H1 (cell line): ENCODE measurements around the gene DOK6. TPM values are rescaled to one million over a fixed set of nuclear protein-coding genes. Genes with fewer than 3 reads are reported as not detected.

ENCODE experiments used
- CTCF ChIA-PET: fragments of 300-600 bp; sonication (Branson Sonifier 250); formaldehyde crosslinking; loops from one replicate; lab custom pipeline; 2021; ENCODE audit not compliant: partially characterized antibody; lab: Charles Lee
- POLR2A ChIA-PET: fragments of 300-600 bp; sonication (Branson Sonifier 250); formaldehyde crosslinking; loops from one replicate; lab custom pipeline; 2021; ENCODE audit warnings: inconsistent platforms; ENCODE audit not compliant: partially characterized antibody; lab: Charles Lee
- DNase-seq, 2 experiments: peaks; one replicate each; pipeline versions ENCODE4 v3.0.0 to v3.0.0-alpha.2; 2010 to 2022; ENCODE audit warnings: low spot score in 2 of 2, low read depth in 1 of 2, mixed read lengths in 1 of 2
- FAIRE-seq: peaks from 2 replicates; lab custom pipeline; 2011; peaks lifted over from hg19 to GRCh38; lab: Jason Lieb, UNC
- H2AFZ ChIP-seq: 2 replicates; pipeline ENCODE4 v1.8.1; 2012; ENCODE audit warnings: low read length, inconsistent platforms
- H2AK5ac ChIP-seq: 2 replicates; pipeline ENCODE4 v1.6.1; 2013; ENCODE audit warnings: low read depth, low read length
- H2BK120ac ChIP-seq: replicated peaks from 2 replicates; pipeline ENCODE3; 2013; ENCODE audit warnings: low read depth, low read length, inconsistent platforms
- H2BK12ac ChIP-seq: 2 replicates; pipeline ENCODE4 v1.6.1; 2013; ENCODE audit warnings: low read depth, low read length
- H2BK15ac ChIP-seq: 2 replicates; pipeline ENCODE4 v1.6.1; 2013; ENCODE audit warnings: low read length
- H2BK20ac ChIP-seq: 2 replicates; pipeline ENCODE4 v1.6.1; 2013; ENCODE audit warnings: low read length
- H2BK5ac ChIP-seq: 2 replicates; pipeline ENCODE4 v1.6.1; 2013; ENCODE audit warnings: low read depth, low read length
- H3K14ac ChIP-seq: 2 replicates; pipeline ENCODE4 v1.6.1; 2013; ENCODE audit warnings: inconsistent platforms; ENCODE audit not compliant: insufficient read length
- H3K18ac ChIP-seq: 2 replicates; pipeline ENCODE4 v1.6.1; 2013; ENCODE audit warnings: low read length; ENCODE audit errors: extremely low read depth
- H3K23ac ChIP-seq: 2 replicates; pipeline ENCODE4 v1.6.1; 2013; ENCODE audit warnings: inconsistent platforms; ENCODE audit not compliant: insufficient read length
- H3K23me2 ChIP-seq: 2 replicates; pipeline ENCODE4 v1.6.1; 2013; ENCODE audit warnings: low read depth, low read length
- H3K27ac ChIP-seq: 2 replicates; pipeline ENCODE4 v1.6.1; 2011; ENCODE audit warnings: low read depth, low read length, inconsistent platforms
- H3K27me3 ChIP-seq, 4 experiments: replicated peaks in 1 of 4; 1 replicate in 1 of 4; 2 replicates in 3 of 4; pipeline versions ENCODE4 v1.6.1 to v1.8.1; 2011 to 2013; ENCODE audit warnings: low read length in 3 of 4, mild to moderate bottlenecking in 3 of 4, inconsistent platforms in 2 of 4, mixed read lengths in 2 of 4, moderate library complexity in 1 of 4; ENCODE audit not compliant: control insufficient read depth in 3 of 4, insufficient read depth in 3 of 4; ENCODE audit errors: extremely low read depth in 1 of 4
- H3K36me3 ChIP-seq, 4 experiments: 2 replicates each; pipeline versions ENCODE4 v1.6.1 to v1.8.1; 2011 to 2013; ENCODE audit warnings: mild to moderate bottlenecking in 4 of 4, low read length in 3 of 4, moderate library complexity in 2 of 4, control low read depth in 1 of 4, inconsistent platforms in 1 of 4; ENCODE audit not compliant: insufficient read depth in 4 of 4, control insufficient read depth in 2 of 4
- H3K4ac ChIP-seq: replicated peaks from 2 replicates; pipeline ENCODE3; 2013; ENCODE audit warnings: low read length, low read depth, mixed read lengths, inconsistent platforms; ENCODE audit not compliant: insufficient read length
- H3K4me1 ChIP-seq, 4 experiments: replicated peaks in 1 of 4; 1 replicate in 1 of 4; 2 replicates in 3 of 4; pipeline versions ENCODE4 v1.6.1 to v1.8.1; 2011 to 2013; ENCODE audit warnings: low read length in 3 of 4, inconsistent platforms in 2 of 4, mixed read lengths in 1 of 4; ENCODE audit not compliant: insufficient read depth in 4 of 4, control insufficient read depth in 3 of 4
- H3K4me2 ChIP-seq, 2 experiments: 2 replicates each; pipeline versions ENCODE4 v1.6.1 to v1.8.1; 2011 to 2013; ENCODE audit warnings: low read depth in 2 of 2, low read length in 2 of 2, control low read depth in 1 of 2, inconsistent platforms in 1 of 2, mild to moderate bottlenecking in 1 of 2; ENCODE audit not compliant: insufficient read depth in 1 of 2
- H3K4me3 ChIP-seq, 4 experiments: fragments of 200-600, 300-600 bp in 1 of 4; sonication (generic), shearing (Covaris generic), sonication (Bioruptor Twin) in 1 of 4; 2 replicates each; pipeline versions ENCODE4 v1.5.1 to v1.8.1; 2011 to 2016; ENCODE audit warnings: low read length in 4 of 4, low read depth in 3 of 4, control low read depth in 2 of 4, inconsistent platforms in 2 of 4, mild to moderate bottlenecking in 2 of 4, mixed read lengths in 1 of 4, moderate library complexity in 1 of 4; ENCODE audit not compliant: insufficient read depth in 2 of 4; ENCODE audit errors: extremely low read depth in 1 of 4
- H3K56ac ChIP-seq: replicated peaks from 2 replicates; pipeline ENCODE3; 2013; ENCODE audit warnings: low read depth, mild to moderate bottlenecking, mixed read lengths, low read length, inconsistent platforms; ENCODE audit not compliant: insufficient read length
- H3K79me1 ChIP-seq: 2 replicates; pipeline ENCODE4 v1.6.1; 2013; ENCODE audit warnings: low read depth, low read length, control low read depth
- H3K79me2 ChIP-seq, 2 experiments: 2 replicates each; pipeline versions ENCODE4 v1.6.1 to v1.8.1; 2012 to 2013; ENCODE audit warnings: low read length in 2 of 2, mild to moderate bottlenecking in 2 of 2, inconsistent platforms in 1 of 2; ENCODE audit not compliant: insufficient read depth in 2 of 2, control insufficient read depth in 1 of 2
- H3K9ac ChIP-seq, 4 experiments: replicated peaks in 1 of 4; 1 replicate in 1 of 4; 2 replicates in 3 of 4; pipeline versions ENCODE4 v1.6.1 to v1.8.1; 2011 to 2013; ENCODE audit warnings: low read depth in 3 of 4, low read length in 3 of 4, control low read depth in 2 of 4, mild to moderate bottlenecking in 2 of 4, moderate library complexity in 2 of 4, inconsistent platforms in 1 of 4; ENCODE audit errors: extremely low read depth in 1 of 4
- H3K9me3 ChIP-seq, 2 experiments: 2 replicates each; pipeline versions ENCODE4 v1.6.1 to v1.8.1; 2012 to 2013; ENCODE audit warnings: mild to moderate bottlenecking in 2 of 2, moderate library complexity in 2 of 2, control low read depth in 1 of 2, inconsistent platforms in 1 of 2, low read depth in 1 of 2, low read length in 1 of 2, mixed read lengths in 1 of 2; ENCODE audit not compliant: insufficient read depth in 2 of 2
- H4K20me1 ChIP-seq, 2 experiments: replicated peaks in 1 of 2; 2 replicates each; pipeline versions ENCODE3 to v1.8.1; 2011 to 2013; ENCODE audit warnings: inconsistent platforms in 2 of 2, low read length in 2 of 2, mild to moderate bottlenecking in 1 of 2; ENCODE audit not compliant: insufficient read depth in 2 of 2, control insufficient read depth in 1 of 2
- H4K5ac ChIP-seq: 2 replicates; pipeline ENCODE4 v1.6.1; 2013; ENCODE audit warnings: low read length, low read depth, mixed read lengths, inconsistent platforms; ENCODE audit not compliant: insufficient read length
- H4K8ac ChIP-seq: 2 replicates; pipeline ENCODE4 v1.8.0; 2013; ENCODE audit warnings: mild to moderate bottlenecking, moderate library complexity, low read length, inconsistent platforms; ENCODE audit not compliant: insufficient read depth; ENCODE audit errors: extremely low read depth
- H4K91ac ChIP-seq: replicated peaks from 2 replicates; pipeline ENCODE3; 2013; ENCODE audit warnings: low read length, mixed read lengths, inconsistent platforms; ENCODE audit not compliant: insufficient read length
- ASH2L ChIP-seq: fragments of 200-600, 300-600 bp; sonication (generic); IDR thresholded peaks from one replicate; pipeline ENCODE4 v1.7.1; 2017; ENCODE audit warnings: low read length
- BCL11A ChIP-seq, 2 experiments: IDR thresholded peaks; one replicate each; pipeline ENCODE4 v1.6.1; 2011; ENCODE audit warnings: low read depth in 2 of 2, low read length in 2 of 2, mild to moderate bottlenecking in 2 of 2
- CBX8 ChIP-seq: fragments of 300-800, 300-1000 bp; sonication (generic); IDR thresholded peaks from 2 replicates; pipeline ENCODE4 v1.7.1; 2016; ENCODE audit warnings: low read depth, low read length, borderline replicate concordance
- CEBPB ChIP-seq: IDR thresholded peaks from 2 replicates; pipeline ENCODE4 v1.6.1; 2012; ENCODE audit warnings: low read depth, low read length
- EZH2 ChIP-seq: fragments of 200-600 bp; sonication (generic); IDR thresholded peaks from 2 replicates; pipeline ENCODE4 v1.7.1; 2012; ENCODE audit warnings: low read depth, mild to moderate bottlenecking, moderate library complexity, low read length, inconsistent platforms; ENCODE audit not compliant: severe bottlenecking
- FOSL1 ChIP-seq: IDR thresholded peaks from 2 replicates; pipeline ENCODE4 v1.6.1; 2011; ENCODE audit warnings: mild to moderate bottlenecking, low read depth, low read length, moderate library complexity; ENCODE audit not compliant: insufficient read depth
- GABPA ChIP-seq: IDR thresholded peaks from 2 replicates; pipeline ENCODE4 v1.6.1; 2011; ENCODE audit warnings: mild to moderate bottlenecking, low read length, moderate library complexity, borderline replicate concordance; ENCODE audit not compliant: insufficient read depth
- HDAC6 ChIP-seq: IDR thresholded peaks from one replicate; pipeline ENCODE4 v1.7.1; 2012; ENCODE audit warnings: low read depth, mild to moderate bottlenecking, inconsistent platforms, low read length, moderate library complexity
- MAFK ChIP-seq: IDR thresholded peaks from 2 replicates; pipeline ENCODE4 v1.6.1; 2012; ENCODE audit warnings: low read depth, mild to moderate bottlenecking, improper control_type of control experiment, low read length
- POLR2A ChIP-seq, 2 experiments: IDR thresholded peaks; 1 replicate in 1 of 2; 2 replicates in 1 of 2; pipeline ENCODE4 v1.6.1; 2011; ENCODE audit warnings: low read depth in 2 of 2, low read length in 2 of 2, mild to moderate bottlenecking in 2 of 2; ENCODE audit errors: control extremely low read depth in 1 of 2
- POLR2AphosphoS5 ChIP-seq: IDR thresholded peaks from 2 replicates; pipeline ENCODE4 v1.6.1; 2011; ENCODE audit warnings: low read depth, low read length
- SAP30 ChIP-seq: fragments of 300-600 bp; sonication (generic); IDR thresholded peaks from 2 replicates; pipeline ENCODE4 v1.7.1; 2012; ENCODE audit warnings: low read length, moderate library complexity, mild to moderate bottlenecking, inconsistent platforms; ENCODE audit not compliant: insufficient read depth, insufficient replicate concordance
- SIX5 ChIP-seq: IDR thresholded peaks from 2 replicates; pipeline ENCODE4 v1.6.1; 2011; ENCODE audit warnings: mild to moderate bottlenecking, low read depth, low read length
- TAF1 ChIP-seq: IDR thresholded peaks from 2 replicates; pipeline ENCODE4 v1.6.1; 2011; ENCODE audit warnings: mild to moderate bottlenecking, low read depth, low read length
- TEAD4 ChIP-seq: IDR thresholded peaks from 2 replicates; pipeline ENCODE4 v1.6.1; 2012; ENCODE audit warnings: low read depth, low read length, inconsistent platforms, mixed read lengths
- ZNF274 ChIP-seq: IDR thresholded peaks from 2 replicates; pipeline ENCODE4 v1.7.0; 2012; ENCODE audit warnings: low read length, borderline replicate concordance; ENCODE audit errors: extremely low read depth
- WGBS, 2 experiments: shearing (Covaris generic) in 1 of 2; methylation state at CpG; one replicate each; pipeline versions ENCODE4 v1.1.6 to v1.1.7; 2013 to 2015; ENCODE audit warnings: low lambda C conversion rate in 2 of 2, mixed read lengths in 2 of 2, inconsistent platforms in 1 of 2, low coverage in 1 of 2, missing lambda C conversion rate in 1 of 2; ENCODE audit not compliant: insufficient replicate concordance in 2 of 2, insufficient coverage in 1 of 2, insufficient read length in 1 of 2; ENCODE audit errors: extremely low coverage in 1 of 2, missing lambda C conversion rate in 1 of 2; 5-methylcytosine and 5-hydroxymethylcytosine counted together
- polyA plus RNA-seq, 7 experiments: library from polyadenylated mRNA; depleted of rRNA in 3 of 7; stranded (reverse) in 5 of 7; unstranded in 2 of 7; fragments of >200 nt in 5 of 7; fragments of 200-250 nt in 2 of 7; gene quantifications; 1 replicate in 5 of 7; 2 replicates in 1 of 7; 4 replicates in 1 of 7; pipeline versions ENCODE4 v1.2.1 to v1.2.3, GENCODE V29; 2011 to 2013; ENCODE audit warnings: missing spikeins in 2 of 7, mixed read lengths in 2 of 7
- total RNA-seq: library from RNA; stranded (reverse); fragmentation: NEBNext Ultra II Directional; extraction: Animal tissue kit (Norgen Biotek cat#: 25700); gene quantifications from 2 replicates; pipeline ENCODE4 v1.2.1, GENCODE V29; 2021

The DOK6 gene
- total and polyA plus RNA-seq, 2 of the 8 experiments (the other 6 are each of a cell fraction or from before 2014, with no cell fraction given): 0.33 to 0.50 TPM

DNA sequence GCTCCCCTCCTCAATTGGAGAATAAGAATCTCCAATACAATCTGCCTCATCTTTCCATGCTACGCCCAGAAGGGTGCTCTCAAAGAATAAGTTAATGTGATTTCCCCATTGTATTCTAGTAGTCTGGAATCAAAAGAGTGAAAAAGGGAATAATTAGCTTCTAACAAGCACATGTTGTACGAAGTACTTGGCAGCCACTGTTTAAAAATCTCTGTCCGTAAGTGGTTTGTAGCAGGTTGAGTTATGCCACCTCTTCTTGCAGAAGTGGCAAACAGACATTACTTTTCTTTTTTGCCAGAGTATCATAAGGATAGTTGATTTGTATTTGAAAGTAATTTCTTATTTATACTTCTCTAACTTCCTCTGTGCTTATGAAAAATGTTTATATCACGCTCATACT, 362.3 kb downstream of the DOK6 start:
- Histone ChIP-seq H2AK5ac (no peak overlapping the region), H2BK20ac (no peak overlapping the region), H3K4me2 (no peak overlapping the region), H2BK12ac (no peak overlapping the region), H4K8ac (no peak overlapping the region), H2BK120ac (no peak overlapping the region), H3K4me1 (peaks cover 0 to 7% (median 1%) of the 10 kb centered on the region in 4 experiments; a peak in 2 of 7 replicates), H3K27ac (no peak overlapping the region), H3K14ac (no peak overlapping the region), H4K5ac (no peak overlapping the region), H3K79me1 (no peaks in the 10 kb centered on the region), H2AFZ (no peak overlapping the region), H2BK5ac (no peak overlapping the region), H2BK15ac (no peak overlapping the region), H3K23ac (no peak overlapping the region), H3K18ac (no peak overlapping the region), H3K36me3 (no peaks in the 10 kb centered on the region), H3K56ac (no peak overlapping the region), H3K9me3 (no peaks in the 10 kb centered on the region), H3K27me3 (no peaks in the 10 kb centered on the region), H4K20me1 (no peaks in the 10 kb centered on the region), H3K4me3 (no peak overlapping the region), H3K23me2 (no peaks in the 10 kb centered on the region), H3K4ac (no peak overlapping the region), H3K9ac (no peak overlapping the region), H3K79me2 (no peaks in the 10 kb centered on the region), H4K91ac (no peak overlapping the region)
- 69% methylated on average over 4 of the region's 4 CpGs; no CpG with 5 or more reads in 1 of the 2 experiments for WGBS, 2 experiments
- no peak for DNase-seq
- no peak for FAIRE-seq
- ChIA-PET POLR2A (no interaction called here), CTCF (no interaction called here)
- TF ChIP-seq BCL11A (IDR thresholded peaks at IDR 0.05; ENCODE audit: low read depth in 2 of 2, low read length in 2 of 2) (no peak), GABPA (no peak), POLR2AphosphoS5 (no peak), ZNF274 (no peak), TEAD4 (no peak), HDAC6 (no peak), CEBPB (no peak), CBX8 (no peak), EZH2 (no peak), FOSL1 (no peak), ASH2L (no peak), SIX5 (no peak), POLR2A (IDR thresholded peaks at IDR 0.05; ENCODE audit: control extremely low read depth in 1 of 2, low read depth in 2 of 2, low read length in 2 of 2) (no peak), MAFK (no peak), TAF1 (no peak), SAP30 (no peak)
